GM12878 (cell line): Measurements from ENCODE around the gene IL10.

Source experiments
- CTCF ChIP-seq, 3 experiments: IDR thresholded peaks in 2 of 3; conservative IDR thresholded peaks in 1 of 3; 2 replicates each; pipeline ENCODE4 v1.5.1; 2011; ENCODE audit warnings: low read depth in 3 of 3, low read length in 3 of 3, mild to moderate bottlenecking in 3 of 3, control low read depth in 2 of 3, moderate library complexity in 2 of 3, inconsistent platforms in 1 of 3, mixed read lengths in 1 of 3; ENCODE audit not compliant: control insufficient read depth in 2 of 3, insufficient read depth in 1 of 3; ENCODE audit errors: extremely low read depth in 1 of 3
- RAD21 ChIP-seq: IDR thresholded peaks from 2 replicates; pipeline ENCODE4 v1.6.1; 2011; ENCODE audit warnings: mild to moderate bottlenecking, low read depth, low read length, moderate library complexity; ENCODE audit not compliant: insufficient read depth
- TF ChIP-seq, protein P1 (sequence below): IDR thresholded peaks from 2 replicates; pipeline ENCODE4 v1.6.1; 2012; ENCODE audit warnings: mild to moderate bottlenecking, low read depth, low read length

GRCh38 chr1:206729507-206729906 lies 42.8 kb downstream of the IL10 start:
- TF ChIP-seq, protein P1, sequence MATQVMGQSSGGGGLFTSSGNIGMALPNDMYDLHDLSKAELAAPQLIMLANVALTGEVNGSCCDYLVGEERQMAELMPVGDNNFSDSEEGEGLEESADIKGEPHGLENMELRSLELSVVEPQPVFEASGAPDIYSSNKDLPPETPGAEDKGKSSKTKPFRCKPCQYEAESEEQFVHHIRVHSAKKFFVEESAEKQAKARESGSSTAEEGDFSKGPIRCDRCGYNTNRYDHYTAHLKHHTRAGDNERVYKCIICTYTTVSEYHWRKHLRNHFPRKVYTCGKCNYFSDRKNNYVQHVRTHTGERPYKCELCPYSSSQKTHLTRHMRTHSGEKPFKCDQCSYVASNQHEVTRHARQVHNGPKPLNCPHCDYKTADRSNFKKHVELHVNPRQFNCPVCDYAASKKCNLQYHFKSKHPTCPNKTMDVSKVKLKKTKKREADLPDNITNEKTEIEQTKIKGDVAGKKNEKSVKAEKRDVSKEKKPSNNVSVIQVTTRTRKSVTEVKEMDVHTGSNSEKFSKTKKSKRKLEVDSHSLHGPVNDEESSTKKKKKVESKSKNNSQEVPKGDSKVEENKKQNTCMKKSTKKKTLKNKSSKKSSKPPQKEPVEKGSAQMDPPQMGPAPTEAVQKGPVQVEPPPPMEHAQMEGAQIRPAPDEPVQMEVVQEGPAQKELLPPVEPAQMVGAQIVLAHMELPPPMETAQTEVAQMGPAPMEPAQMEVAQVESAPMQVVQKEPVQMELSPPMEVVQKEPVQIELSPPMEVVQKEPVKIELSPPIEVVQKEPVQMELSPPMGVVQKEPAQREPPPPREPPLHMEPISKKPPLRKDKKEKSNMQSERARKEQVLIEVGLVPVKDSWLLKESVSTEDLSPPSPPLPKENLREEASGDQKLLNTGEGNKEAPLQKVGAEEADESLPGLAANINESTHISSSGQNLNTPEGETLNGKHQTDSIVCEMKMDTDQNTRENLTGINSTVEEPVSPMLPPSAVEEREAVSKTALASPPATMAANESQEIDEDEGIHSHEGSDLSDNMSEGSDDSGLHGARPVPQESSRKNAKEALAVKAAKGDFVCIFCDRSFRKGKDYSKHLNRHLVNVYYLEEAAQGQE = no peak
- TF ChIP-seq RAD21 (no peak), CTCF (IDR thresholded peaks at IDR 0.05 in 2 of 3, conservative IDR thresholded peaks at IDR 0.05 in 1 of 3; ENCODE audit: control insufficient read depth in 2 of 3, extremely low read depth in 1 of 3, insufficient read depth in 1 of 3, low read depth in 3 of 3, low read length in 3 of 3) (no peak)
